ENCODE measurements around the gene C19orf73.
"Not testable (repeated sequence)": the region's sequence is repeated elsewhere in the genome, so short reads cannot be mapped to it uniquely, and the experiment has no call there.

Gene C19orf73

GRCh38 chr19:49126575-49126974 lies 7.6 kb upstream of the C19orf73 start:
- H3F3A ChIP-seq (ENCODE audit: low read depth) = no peaks in the 10 kb centered on the region
- no peak for TF ChIP-seq EZH2phosphoT487 (IDR thresholded peaks at IDR 0.05; ENCODE audit: borderline replicate concordance)
- no peak for TF ChIP-seq CTCF (conservative IDR thresholded peaks at IDR 0.05; ENCODE audit: low read length)
- no peaks in the 10 kb centered on the region for H3K9me2 ChIP-seq (replicated peaks; ENCODE audit: low read depth, low read length)
- peaks cover 9% of the 10 kb centered on the region for H3K4me1 ChIP-seq (ENCODE audit: insufficient read depth, low read length, poor library complexity, severe bottlenecking)
- H4K20me1 ChIP-seq (ENCODE audit: insufficient read depth, low read length, poor library complexity, severe bottlenecking) = no peaks in the 10 kb centered on the region
- no peaks in the 10 kb centered on the region for H3K9me3 ChIP-seq (ENCODE audit: insufficient read depth, low read depth, low read length)
- no peaks in the 10 kb centered on the region for H3K36me3 ChIP-seq (ENCODE audit: insufficient read depth, low read length)
- H3K4me3 ChIP-seq (ENCODE audit: low read length, poor library complexity, severe bottlenecking) = no peak overlapping the region
- no peak overlapping the region for H3K4me2 ChIP-seq (ENCODE audit: low read depth, low read length, poor library complexity, severe bottlenecking)
- no peak overlapping the region for H3K9ac ChIP-seq (ENCODE audit: low read depth, low read length, poor library complexity, severe bottlenecking)
- no peaks in the 10 kb centered on the region for H3K27me3 ChIP-seq (ENCODE audit: insufficient read depth, low read length, poor library complexity, severe bottlenecking)
- H2AFZ ChIP-seq (ENCODE audit: low read length) = no peak overlapping the region
- H3K79me2 ChIP-seq (ENCODE audit: insufficient read depth, low read length) = no peaks in the 10 kb centered on the region

- H3K9me3 ChIP-seq (ENCODE audit: insufficient read depth, low read depth, low read length) = no peaks in the 10 kb centered on the region
- H3K4me1 ChIP-seq (ENCODE audit: insufficient read depth, low read length, poor library complexity, severe bottlenecking) = peaks cover 9% of the 10 kb centered on the region
- H3K79me2 ChIP-seq (ENCODE audit: insufficient read depth, low read length) = no peaks in the 10 kb centered on the region
- H2AFZ ChIP-seq (ENCODE audit: low read length) = no peak overlapping the region
- no peaks in the 10 kb centered on the region for H3K9me2 ChIP-seq (replicated peaks; ENCODE audit: low read depth, low read length)
- no peaks in the 10 kb centered on the region for H3K27me3 ChIP-seq (ENCODE audit: insufficient read depth, low read length, poor library complexity, severe bottlenecking)
- no peaks in the 10 kb centered on the region for H3K36me3 ChIP-seq (ENCODE audit: insufficient read depth, low read length)
- H3F3A ChIP-seq (ENCODE audit: low read depth) = no peaks in the 10 kb centered on the region
- no peak overlapping the region for H3K9ac ChIP-seq (ENCODE audit: low read depth, low read length, poor library complexity, severe bottlenecking)
- no peak overlapping the region for H3K4me3 ChIP-seq (ENCODE audit: low read length, poor library complexity, severe bottlenecking)
- no peak for TF ChIP-seq CTCF (conservative IDR thresholded peaks at IDR 0.05; ENCODE audit: low read length)
- no peak for TF ChIP-seq EZH2phosphoT487 (IDR thresholded peaks at IDR 0.05; ENCODE audit: borderline replicate concordance)
- H4K20me1 ChIP-seq (ENCODE audit: insufficient read depth, low read length, poor library complexity, severe bottlenecking) = no peaks in the 10 kb centered on the region
- H3K4me2 ChIP-seq (ENCODE audit: low read depth, low read length, poor library complexity, severe bottlenecking) = no peak overlapping the region
Observed at GRCh38 chr19:49125025-49125731, 6.2 kb upstream of the C19orf73 start.

GRCh38 chr19:49123285-49123684 lies 4.3 kb upstream of the C19orf73 start:
- H3K36me3 ChIP-seq (ENCODE audit: insufficient read depth, low read length); H4K20me1 ChIP-seq (ENCODE audit: insufficient read depth, low read length, poor library complexity, severe bottlenecking); H3K9ac ChIP-seq (ENCODE audit: low read depth, low read length, poor library complexity, severe bottlenecking); H2AFZ ChIP-seq (ENCODE audit: low read length); H3K9me2 ChIP-seq (replicated peaks; ENCODE audit: low read depth, low read length); H3K27me3 ChIP-seq (ENCODE audit: insufficient read depth, low read length, poor library complexity, severe bottlenecking); H3F3A ChIP-seq (ENCODE audit: low read depth); H3K4me2 ChIP-seq (ENCODE audit: low read depth, low read length, poor library complexity, severe bottlenecking); H3K9me3 ChIP-seq (ENCODE audit: insufficient read depth, low read depth, low read length); H3K4me1 ChIP-seq (ENCODE audit: insufficient read depth, low read length, poor library complexity, severe bottlenecking); H3K4me3 ChIP-seq (ENCODE audit: low read length, poor library complexity, severe bottlenecking); H3K79me2 ChIP-seq (ENCODE audit: insufficient read depth, low read length): not testable (repeated sequence)

GRCh38 chr19:49121841-49122240 lies 2.9 kb upstream of the C19orf73 start:
- not testable (repeated sequence) for H3K36me3 ChIP-seq (ENCODE audit: insufficient read depth, low read length); H4K20me1 ChIP-seq (ENCODE audit: insufficient read depth, low read length, poor library complexity, severe bottlenecking); H3K9ac ChIP-seq (ENCODE audit: low read depth, low read length, poor library complexity, severe bottlenecking); H2AFZ ChIP-seq (ENCODE audit: low read length); H3K4me1 ChIP-seq (ENCODE audit: insufficient read depth, low read length, poor library complexity, severe bottlenecking); H3K9me2 ChIP-seq (replicated peaks; ENCODE audit: low read depth, low read length); H3K27me3 ChIP-seq (ENCODE audit: insufficient read depth, low read length, poor library complexity, severe bottlenecking); H3F3A ChIP-seq (ENCODE audit: low read depth); H3K9me3 ChIP-seq (ENCODE audit: insufficient read depth, low read depth, low read length); H3K4me3 ChIP-seq (ENCODE audit: low read length, poor library complexity, severe bottlenecking); H3K4me2 ChIP-seq (ENCODE audit: low read depth, low read length, poor library complexity, severe bottlenecking); H3K79me2 ChIP-seq (ENCODE audit: insufficient read depth, low read length)

Measured in Loucy (cell line).